ENCODE measurements around the gene IQSEC1. TPM values are rescaled to one million over a fixed set of nuclear protein-coding genes. Genes with fewer than 3 reads are reported as not detected.

The IQSEC1 gene
- polyA plus RNA-seq, 1 donor (not counting 4 experiments of a cell fraction or from before 2014, with no cell fraction given): 2.8 TPM

DNA sequence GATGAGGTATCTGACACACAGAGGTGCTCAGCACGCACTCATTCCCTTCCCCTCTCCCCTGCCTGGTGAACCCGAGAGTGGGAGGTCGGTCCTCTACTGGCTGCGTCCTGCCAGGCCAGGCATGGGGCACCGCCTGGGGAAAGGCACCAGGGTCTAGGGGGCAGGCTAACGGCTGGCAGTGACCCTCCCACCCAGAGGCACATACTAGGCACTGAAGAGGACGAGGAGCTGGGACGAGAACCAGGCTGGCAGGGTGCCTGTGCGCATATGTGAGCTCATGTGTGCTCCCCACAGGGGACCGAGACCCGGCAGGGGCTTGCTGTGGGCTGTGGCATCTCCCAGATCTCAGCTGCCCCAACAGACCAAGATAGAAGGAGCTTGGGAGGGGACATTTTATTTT, 86.7 kb downstream of the IQSEC1 start:
- Histone ChIP-seq H4K20me1 (ENCODE audit: control insufficient read depth, extremely low read depth, insufficient read depth, low read length) (no peaks in the 10 kb centered on the region), H3K27me3 (ENCODE audit: control insufficient read depth, extremely low read depth, insufficient read depth, low read length) (peaks cover 5% of the 10 kb centered on the region), H2AFZ (ENCODE audit: control insufficient read depth, low read length) (no peak overlapping the region), H3K79me2 (ENCODE audit: control insufficient read depth, insufficient read depth, low read length) (no peaks in the 10 kb centered on the region), H3K27ac (ENCODE audit: control insufficient read depth, insufficient read depth, low read length) (no peak overlapping the region), H3K9me1 (ENCODE audit: control insufficient read depth, extremely low read depth, insufficient read depth, low read length) (no peaks in the 10 kb centered on the region), H3K4me2 (ENCODE audit: control insufficient read depth, extremely low read depth, insufficient read depth, low read depth, low read length) (no peak overlapping the region), H3K9ac (ENCODE audit: control insufficient read depth, extremely low read depth, insufficient read depth, low read length) (no peak overlapping the region), H3K36me3 (ENCODE audit: control insufficient read depth in 2 of 2, extremely low read depth in 1 of 2, insufficient read depth in 2 of 2, low read length in 2 of 2) (no peaks in the 10 kb centered on the region), H3K4me1 (ENCODE audit: control insufficient read depth, extremely low read depth, insufficient read depth, low read length) (no peaks in the 10 kb centered on the region), H3K4me3 (ENCODE audit: control insufficient read depth in 2 of 3, extremely low read depth in 1 of 3, insufficient read depth in 2 of 3, low read depth in 1 of 3, low read length in 3 of 3) (no peak overlapping the region), H3K9me3 (ENCODE audit: control insufficient read depth, low read depth, low read length) (no peaks in the 10 kb centered on the region)
- FAIRE-seq: no peak
- dilution Hi-C loops (cut with MboI; ENCODE audit: extremely low pct_ligation_motif_present, low sequenced_read_pairs): no loop called here
- DNase-seq (ENCODE audit: low read depth, low spot score): no peak
- no peak for TF ChIP-seq EZH2 (IDR thresholded peaks at IDR 0.05; ENCODE audit: low read length)
- TF ChIP-seq, protein P1, sequence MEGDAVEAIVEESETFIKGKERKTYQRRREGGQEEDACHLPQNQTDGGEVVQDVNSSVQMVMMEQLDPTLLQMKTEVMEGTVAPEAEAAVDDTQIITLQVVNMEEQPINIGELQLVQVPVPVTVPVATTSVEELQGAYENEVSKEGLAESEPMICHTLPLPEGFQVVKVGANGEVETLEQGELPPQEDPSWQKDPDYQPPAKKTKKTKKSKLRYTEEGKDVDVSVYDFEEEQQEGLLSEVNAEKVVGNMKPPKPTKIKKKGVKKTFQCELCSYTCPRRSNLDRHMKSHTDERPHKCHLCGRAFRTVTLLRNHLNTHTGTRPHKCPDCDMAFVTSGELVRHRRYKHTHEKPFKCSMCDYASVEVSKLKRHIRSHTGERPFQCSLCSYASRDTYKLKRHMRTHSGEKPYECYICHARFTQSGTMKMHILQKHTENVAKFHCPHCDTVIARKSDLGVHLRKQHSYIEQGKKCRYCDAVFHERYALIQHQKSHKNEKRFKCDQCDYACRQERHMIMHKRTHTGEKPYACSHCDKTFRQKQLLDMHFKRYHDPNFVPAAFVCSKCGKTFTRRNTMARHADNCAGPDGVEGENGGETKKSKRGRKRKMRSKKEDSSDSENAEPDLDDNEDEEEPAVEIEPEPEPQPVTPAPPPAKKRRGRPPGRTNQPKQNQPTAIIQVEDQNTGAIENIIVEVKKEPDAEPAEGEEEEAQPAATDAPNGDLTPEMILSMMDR (optimal IDR thresholded peaks at IDR 0.05 in 1 of 3, IDR thresholded peaks at IDR 0.05 in 1 of 3, conservative IDR thresholded peaks at IDR 0.05 in 1 of 3; ENCODE audit: extremely low read depth in 1 of 3, insufficient read depth in 2 of 3, low read length in 3 of 3): no peak

DNA sequence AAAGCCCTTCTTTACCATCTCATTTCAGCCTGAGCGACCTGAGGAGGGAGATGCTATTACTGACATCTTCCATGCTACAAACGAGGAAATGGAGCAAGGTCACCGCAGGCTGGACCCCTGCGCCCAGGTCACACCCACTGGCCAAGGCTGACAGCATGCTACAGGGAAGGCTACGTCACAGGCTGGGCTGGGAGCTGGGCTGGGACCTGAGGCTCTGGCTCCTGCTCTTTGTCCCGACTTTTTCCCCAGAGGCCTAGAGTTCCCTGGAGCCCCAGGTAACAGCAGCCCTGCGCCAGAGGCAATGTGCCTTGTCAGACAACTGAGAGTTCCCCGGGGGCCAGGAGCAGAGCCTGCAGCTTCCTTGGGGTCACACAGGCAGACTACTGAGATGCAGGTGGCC, 87.2 kb downstream of the IQSEC1 start:
- Histone ChIP-seq H2AFZ (ENCODE audit: control insufficient read depth, low read length) (no peak overlapping the region), H3K79me2 (ENCODE audit: control insufficient read depth, insufficient read depth, low read length) (no peaks in the 10 kb centered on the region), H3K27me3 (ENCODE audit: control insufficient read depth, extremely low read depth, insufficient read depth, low read length) (peaks cover 4% of the 10 kb centered on the region), H3K4me1 (ENCODE audit: control insufficient read depth, extremely low read depth, insufficient read depth, low read length) (no peaks in the 10 kb centered on the region), H3K36me3 (ENCODE audit: control insufficient read depth in 2 of 2, extremely low read depth in 1 of 2, insufficient read depth in 2 of 2, low read length in 2 of 2) (no peaks in the 10 kb centered on the region), H3K9me3 (ENCODE audit: control insufficient read depth, low read depth, low read length) (no peaks in the 10 kb centered on the region), H3K27ac (ENCODE audit: control insufficient read depth, insufficient read depth, low read length) (no peak overlapping the region), H3K4me2 (ENCODE audit: control insufficient read depth, extremely low read depth, insufficient read depth, low read depth, low read length) (no peak overlapping the region), H3K4me3 (ENCODE audit: control insufficient read depth in 2 of 3, extremely low read depth in 1 of 3, insufficient read depth in 2 of 3, low read depth in 1 of 3, low read length in 3 of 3) (no peak overlapping the region), H3K9me1 (ENCODE audit: control insufficient read depth, extremely low read depth, insufficient read depth, low read length) (no peaks in the 10 kb centered on the region), H4K20me1 (ENCODE audit: control insufficient read depth, extremely low read depth, insufficient read depth, low read length) (no peaks in the 10 kb centered on the region), H3K9ac (ENCODE audit: control insufficient read depth, extremely low read depth, insufficient read depth, low read length) (no peak overlapping the region)
- dilution Hi-C loops (cut with MboI; ENCODE audit: extremely low pct_ligation_motif_present, low sequenced_read_pairs): no loop called here
- FAIRE-seq (no peak), DNase-seq (ENCODE audit: low read depth, low spot score) (no peak)
- TF ChIP-seq, protein P1 (optimal IDR thresholded peaks at IDR 0.05 in 1 of 3, IDR thresholded peaks at IDR 0.05 in 1 of 3, conservative IDR thresholded peaks at IDR 0.05 in 1 of 3; ENCODE audit: extremely low read depth in 1 of 3, insufficient read depth in 2 of 3, low read length in 3 of 3): no peak
- TF ChIP-seq EZH2 (IDR thresholded peaks at IDR 0.05; ENCODE audit: low read length): no peak
